Muscle of leg (tissue), 11 donors: ENCODE results near the gene ERCC4. TPM values are rescaled to one million over a fixed set of nuclear protein-coding genes. Genes with fewer than 3 reads are reported as not detected.

ENCODE experiments used
- DNase-seq: peaks from one replicate; pipeline ENCODE4 v3.0.0; 2013
- H3K27ac ChIP-seq: one replicate; pipeline ENCODE4 v1.5.1; 2013; ENCODE audit warnings: mild to moderate bottlenecking, low read length, control low read depth
- H3K27me3 ChIP-seq: one replicate; pipeline ENCODE4 v1.6.1; 2013; ENCODE audit warnings: low read length; ENCODE audit not compliant: control insufficient read depth, insufficient read depth
- H3K36me3 ChIP-seq: one replicate; pipeline ENCODE4 v1.6.1; 2013; ENCODE audit warnings: low read length; ENCODE audit not compliant: control insufficient read depth, insufficient read depth
- H3K4me1 ChIP-seq: one replicate; pipeline ENCODE4 v1.6.1; 2013; ENCODE audit warnings: low read length; ENCODE audit not compliant: control insufficient read depth, insufficient read depth
- H3K4me3 ChIP-seq: one replicate; pipeline ENCODE4 v1.5.1; 2013; ENCODE audit warnings: low read length, control low read depth
- H3K9me3 ChIP-seq: replicated peaks from 2 replicates; pipeline ENCODE4 v1.6.1; 2013; ENCODE audit warnings: low read depth, low read length; ENCODE audit not compliant: control insufficient read depth
- WGBS: methylation state at CpG from one replicate; pipeline ENCODE4 v1.1.5; 2013; ENCODE audit warnings: missing lambda C conversion rate; ENCODE audit not compliant: insufficient coverage; 5-methylcytosine and 5-hydroxymethylcytosine counted together
- polyA plus RNA-seq, 8 donors: library from polyadenylated mRNA; unstranded; fragments of 120-200 nt; gene quantifications; one replicate each; pipeline versions ENCODE4 v1.2.1 to v1.2.3, GENCODE V29; 2013; ENCODE audit warnings: inconsistent platforms in 1 of 8, low replicate concordance in 1 of 8; ENCODE audit not compliant: insufficient read length in 8 of 8, insufficient read depth in 1 of 8
- total RNA-seq: library from RNA; stranded (reverse); fragments of 120-200 nt; gene quantifications from one replicate; pipeline ENCODE4 v1.2.4, GENCODE V29; 2013

The ERCC4 gene
- total and polyA plus RNA-seq, 9 donors: 6.4 to 10.9 (median 8.6) TPM

GRCh38 chr16:13909069-13909468, 10.9 kb upstream of the ERCC4 start:
- Histone ChIP-seq H3K27me3 (no peaks in the 10 kb centered on the region), H3K4me1 (peaks cover 6% of the 10 kb centered on the region), H3K27ac (no peak overlapping the region), H3K4me3 (no peak overlapping the region), H3K36me3 (no peaks in the 10 kb centered on the region), H3K9me3 (peaks cover 6% of the 10 kb centered on the region)
- WGBS: no CpG with 5 or more reads among the region's 7 CpGs
- DNase-seq: no peak

- WGBS: 16% methylated on average over 2 of the region's 3 CpGs
- Histone ChIP-seq H3K4me3 (no peak overlapping the region), H3K9me3 (peaks cover 6% of the 10 kb centered on the region), H3K4me1 (peaks cover 6% of the 10 kb centered on the region), H3K27me3 (no peaks in the 10 kb centered on the region), H3K36me3 (no peaks in the 10 kb centered on the region), H3K27ac (peak overlapping the region; percentile 35)
- DNase-seq: peak; percentile 85
These were observed 10.1 kb upstream of the ERCC4 start for GRCh38 chr16:13909872-13910303.

- H3K27ac ChIP-seq: no peak overlapping the region
- peaks cover 6% of the 10 kb centered on the region for H3K9me3 ChIP-seq
- DNase-seq: no peak
- no peak overlapping the region for H3K4me3 ChIP-seq
- peaks cover 9% of the 10 kb centered on the region for H3K4me1 ChIP-seq
- H3K27me3 ChIP-seq: no peaks in the 10 kb centered on the region
- H3K36me3 ChIP-seq: no peaks in the 10 kb centered on the region
- no CpG with 5 or more reads among the region's 1 CpG for WGBS
These were observed 8.6 kb upstream of the ERCC4 start for GRCh38 chr16:13911306-13911705.

GRCh38 chr16:13911871-13912270, 8.1 kb upstream of the ERCC4 start:
- no peak overlapping the region for H3K4me3 ChIP-seq
- no peaks in the 10 kb centered on the region for H3K27me3 ChIP-seq
- peaks cover 9% of the 10 kb centered on the region for H3K4me1 ChIP-seq
- peaks cover 6% of the 10 kb centered on the region for H3K9me3 ChIP-seq
- no peak overlapping the region for H3K27ac ChIP-seq
- no peaks in the 10 kb centered on the region for H3K36me3 ChIP-seq
- DNase-seq: no peak

GRCh38 chr16:13912891-13913290, 7.1 kb upstream of the ERCC4 start:
- H3K27me3 ChIP-seq: no peaks in the 10 kb centered on the region
- H3K27ac ChIP-seq: no peak overlapping the region
- H3K4me3 ChIP-seq: no peak overlapping the region
- no peak for DNase-seq
- peaks cover 6% of the 10 kb centered on the region for H3K9me3 ChIP-seq
- no CpG with 5 or more reads among the region's 1 CpG for WGBS
- H3K36me3 ChIP-seq: no peaks in the 10 kb centered on the region
- peaks cover 9% of the 10 kb centered on the region for H3K4me1 ChIP-seq

GRCh38 chr16:13913374-13914292, 6.3 kb upstream of the ERCC4 start:
- H3K27me3 ChIP-seq: no peaks in the 10 kb centered on the region
- no peak overlapping the region for H3K4me3 ChIP-seq
- H3K27ac ChIP-seq: peak overlapping the region; percentile 20
- no peaks in the 10 kb centered on the region for H3K36me3 ChIP-seq
- H3K4me1 ChIP-seq: peaks cover 9% of the 10 kb centered on the region
- peaks cover 6% of the 10 kb centered on the region for H3K9me3 ChIP-seq
- 58% methylated on average over 4 of the region's 7 CpGs for WGBS
- peak; percentile 29 for DNase-seq

- Histone ChIP-seq H3K9me3 (peaks cover 6% of the 10 kb centered on the region), H3K4me1 (peaks cover 11% of the 10 kb centered on the region), H3K4me3 (no peak overlapping the region), H3K36me3 (no peaks in the 10 kb centered on the region), H3K27ac (no peak overlapping the region), H3K27me3 (no peaks in the 10 kb centered on the region)
- 70% methylated on average over 6 of the region's 10 CpGs for WGBS
- DNase-seq: no peak
These were observed 4.8 kb upstream of the ERCC4 start for GRCh38 chr16:13915033-13915635.

GRCh38 chr16:13919330-13919682, 648 bp upstream of the ERCC4 start:
- WGBS: 0% methylated on average over 1 of the region's 3 CpGs
- DNase-seq: no peak
- Histone ChIP-seq H3K27me3 (no peaks in the 10 kb centered on the region), H3K27ac (peak overlapping the region; percentile 45), H3K36me3 (peaks cover 9% of the 10 kb centered on the region), H3K4me1 (peaks cover 21% of the 10 kb centered on the region), H3K4me3 (peak overlapping the region; percentile 97), H3K9me3 (no peaks in the 10 kb centered on the region)

- DNase-seq: peak; percentile 49
- no peaks in the 10 kb centered on the region for H3K27me3 ChIP-seq
- H3K36me3 ChIP-seq: peaks cover 9% of the 10 kb centered on the region
- no peaks in the 10 kb centered on the region for H3K9me3 ChIP-seq
- H3K27ac ChIP-seq: peak overlapping the region; percentile 81
- H3K4me3 ChIP-seq: peak overlapping the region; percentile 97
- peaks cover 19% of the 10 kb centered on the region for H3K4me1 ChIP-seq
- 0% methylated on average over 10 of the region's 10 CpGs for WGBS
These were observed 510 bp downstream of the ERCC4 start for GRCh38 chr16:13920510-13920818.

GRCh38 chr16:13921328-13921727, 1.4 kb downstream of the ERCC4 start:
- H3K27ac ChIP-seq: no peak overlapping the region
- H3K36me3 ChIP-seq: peaks cover 9% of the 10 kb centered on the region
- H3K9me3 ChIP-seq: no peaks in the 10 kb centered on the region
- H3K4me1 ChIP-seq: peaks cover 18% of the 10 kb centered on the region
- H3K27me3 ChIP-seq: no peaks in the 10 kb centered on the region
- peak; percentile 15 for DNase-seq
- H3K4me3 ChIP-seq: no peak overlapping the region
- WGBS: 77% methylated on average over 2 of the region's 2 CpGs
